ENCODE measurements around the gene SLC30A9.

Gene SLC30A9

GRCh38 chr4:42136371-42136770 is 146.0 kb downstream of the SLC30A9 start:
- DNase-seq (ENCODE audit: low read depth) = no peak

Measured in stimulated activated CD8-positive, alpha-beta memory T cell treated with anti-CD3 and anti-CD28 coated beads, Interleukin-15, amount 100 ng/mL, for 1 hour (primary cell).